Posterior vena cava (tissue), 2 donors: ENCODE measurements around the gene MLF2. TPM values are rescaled to one million over a fixed set of nuclear protein-coding genes. Genes with fewer than 3 reads are reported as not detected.

Experiments used
- DNase-seq: peaks from one replicate; pipeline ENCODE4 v3.0.0-alpha.2; 2020; ENCODE audit warnings: low spot score
- intact Hi-C, 2 donors: fragments of 100-400 bp; cut with DNase I; formaldehyde crosslinking; loops; one replicate each; pipeline versions ENCODE4 v1.14.1 to v1.14.2; 2022 to 2023
- total RNA-seq, 2 donors: library from RNA; stranded (reverse); fragmentation: NEBNext Ultra II Directional; extraction: Animal tissue kit (Norgen Biotek cat#: 25700); gene quantifications; one replicate each; pipeline ENCODE4 v1.2.1, GENCODE V29; 2021
- donor health status: DM: yes; HTN: yes; CAD: no.
- donor health status: DM: yes; HTN: yes; CAD: no.

MLF2 gene
- total RNA-seq, 2 donors from 2014 or later = 106 to 145 TPM

- intact Hi-C loops = no loop called here
- DNase-seq = peak; percentile 80
Observed at GRCh38 chr12:6767353-6768319, 14.7 kb upstream of the MLF2 start.

DNA sequence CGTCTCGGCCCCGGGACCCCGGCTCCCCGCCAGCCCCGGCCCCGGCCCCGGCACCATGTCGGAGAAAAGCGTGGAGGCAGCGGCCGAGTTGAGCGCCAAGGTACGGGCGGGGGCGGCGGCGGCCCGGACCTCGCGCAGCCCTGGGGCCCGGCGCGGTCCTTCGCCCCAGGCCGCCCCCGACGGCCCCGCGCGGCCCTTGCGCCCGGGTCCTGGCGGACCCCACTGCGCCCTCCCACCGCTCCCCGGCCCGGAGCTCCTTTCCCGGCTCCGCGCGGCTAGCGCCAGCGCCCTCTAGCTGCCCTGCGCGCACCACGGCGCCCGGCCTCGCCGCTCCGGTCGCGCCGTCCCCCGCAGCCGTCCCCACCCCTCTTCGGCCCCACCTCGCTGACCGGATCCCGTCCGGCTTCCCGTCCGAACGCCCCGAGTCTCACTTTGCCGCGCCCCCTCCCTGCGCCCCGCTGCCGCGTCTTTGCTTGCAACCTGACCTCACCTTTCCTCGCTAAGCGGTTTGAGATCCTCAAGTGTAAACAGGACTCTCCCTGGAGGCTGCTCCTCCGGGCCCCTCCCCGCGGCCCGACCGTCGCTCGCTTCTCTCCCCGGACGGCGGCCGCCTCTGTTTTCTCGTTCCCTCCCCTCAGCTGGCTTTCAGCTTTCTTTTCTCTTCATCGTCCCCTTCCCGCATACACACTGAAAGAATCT is 13.9 kb upstream of the MLF2 start:
- intact Hi-C loops = no loop called here
- peak; percentile 94 for DNase-seq

DNA sequence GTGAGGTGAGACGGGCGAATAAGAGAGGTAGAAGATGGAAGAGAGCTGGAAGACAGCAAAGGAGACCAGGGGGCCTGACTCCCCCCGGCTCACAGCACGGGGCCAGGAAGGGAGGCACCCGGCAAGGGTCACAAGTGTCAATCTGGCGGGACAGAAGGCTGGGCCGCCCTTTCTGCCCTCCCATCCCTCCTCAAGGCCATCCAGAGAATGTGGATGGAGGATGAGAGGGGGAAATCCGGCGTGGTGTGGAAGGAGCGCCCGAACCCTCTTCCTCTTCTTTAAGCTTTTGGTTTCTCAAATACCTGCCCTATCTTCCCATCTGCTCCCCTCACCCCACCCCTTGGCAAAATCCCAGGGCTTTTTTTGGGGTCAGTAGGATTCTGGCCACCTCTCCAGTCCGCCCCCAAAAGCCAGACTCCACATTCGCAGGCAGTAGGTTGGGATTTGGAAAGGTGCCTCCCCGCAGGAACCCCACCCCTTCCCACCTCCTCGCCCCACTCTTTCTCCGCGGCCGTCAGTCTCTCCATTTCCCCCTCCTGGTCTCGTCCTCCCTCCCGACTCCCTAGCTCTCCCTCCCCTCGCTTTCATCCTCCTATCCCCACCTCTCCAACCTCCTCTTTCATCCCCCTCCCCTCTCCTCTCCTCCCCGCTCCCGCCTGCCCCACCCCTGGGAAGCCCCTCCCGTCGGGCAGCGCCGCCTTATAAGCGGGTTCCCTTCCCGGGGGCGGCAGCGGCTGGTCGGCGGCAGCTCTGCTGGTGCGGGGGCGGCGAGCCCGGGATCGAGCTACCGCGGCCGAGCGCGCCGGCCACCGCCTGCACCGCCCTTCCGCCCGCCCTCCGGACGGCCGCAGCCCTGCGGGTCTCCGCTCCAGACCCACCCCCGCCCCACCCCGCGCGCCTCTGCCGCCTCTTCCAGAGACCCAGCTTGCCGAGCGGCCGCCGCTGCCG is 13.0 kb upstream of the MLF2 start, which contains the start of gene PTMS:
Gene PTMS, plus strand, starts transcription at position 730 of the 948 bp plus-strand sequence. CDS start 343 bp downstream, outside the sequence.
- DNase-seq = peak; percentile 95
- intact Hi-C loops = no loop called here

GRCh38 chr12:6765048-6765633 is 12.2 kb upstream of the MLF2 start:
- intact Hi-C loops = no loop called here
- no peak for DNase-seq

DNA sequence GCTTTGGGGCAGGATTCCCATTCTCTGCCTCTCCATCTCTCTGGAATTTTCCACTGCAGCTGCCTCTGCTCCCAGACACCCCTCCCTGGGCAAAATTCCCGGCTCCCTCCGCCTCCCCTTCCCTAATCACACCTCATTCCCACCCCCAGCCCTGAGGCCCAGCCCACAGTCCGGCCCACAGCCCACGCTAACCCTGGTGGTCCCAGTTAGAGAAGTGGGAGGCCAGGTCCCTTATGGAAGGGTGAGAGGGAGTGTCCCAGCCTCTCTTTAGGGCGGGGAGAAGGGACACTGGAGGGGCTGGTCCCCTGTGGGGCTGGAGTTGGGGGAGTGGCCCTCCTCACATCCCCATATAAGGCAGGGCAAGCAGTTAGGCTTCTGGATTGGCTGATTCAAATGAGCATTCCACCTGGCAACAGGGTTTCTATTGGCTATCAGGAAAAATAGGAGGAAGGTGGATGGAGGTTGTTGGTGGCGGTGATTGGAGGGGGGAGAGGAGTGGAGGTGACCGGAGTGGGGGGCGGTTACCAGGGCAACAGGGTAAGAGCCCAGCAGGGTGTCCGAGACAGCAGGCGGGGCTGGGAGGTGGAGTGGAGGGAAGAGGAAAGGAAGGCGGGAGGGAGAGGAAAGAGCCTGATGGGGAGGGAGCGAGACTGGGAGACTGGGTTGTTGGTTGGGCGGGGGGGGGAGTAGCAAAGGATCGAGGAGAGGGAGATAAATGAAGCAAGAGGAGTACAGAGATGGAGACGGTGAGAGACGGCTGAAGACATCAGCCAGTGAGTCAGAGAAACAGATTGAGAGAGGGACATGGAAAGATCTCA is 11.3 kb upstream of the MLF2 start:
- intact Hi-C loops = loop anchor here in 1 of 2 donors (5.0 kb wide), 1 partner anchor 73 kb away; no protein-coding TSS in a partner anchor
- DNase-seq = peak; percentile 97

- intact Hi-C loops = loop anchor here in 1 of 2 donors (5.0 kb wide), 1 partner anchor 74 kb away; no protein-coding TSS in a partner anchor
- no peak for DNase-seq
Observed at GRCh38 chr12:6763380-6763779, 10.4 kb upstream of the MLF2 start.

DNA sequence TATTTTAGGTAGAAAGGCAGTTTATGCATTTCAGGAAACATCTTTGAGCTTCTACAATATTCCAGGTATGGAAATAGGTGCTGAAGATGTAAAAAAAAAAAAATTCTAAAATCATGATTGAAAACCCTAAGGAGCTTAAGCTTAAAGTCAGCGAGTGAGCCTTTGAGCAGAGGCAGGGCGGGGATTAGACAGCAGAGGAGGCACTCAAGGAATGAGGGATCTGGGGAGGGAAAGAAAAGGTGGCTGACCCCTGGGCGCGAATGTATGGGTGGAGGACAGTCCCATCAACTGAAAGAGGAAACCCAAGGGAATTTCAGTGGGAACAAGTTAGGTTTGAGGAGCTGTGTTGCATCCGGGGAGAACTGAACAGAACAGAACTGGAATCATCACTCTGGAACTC is 6.8 kb upstream of the MLF2 start:
- intact Hi-C loops = loop anchor here in 1 of 2 donors (5.0 kb wide), 1 partner anchor 78 kb away; no protein-coding TSS in a partner anchor

GRCh38 chr12:6758506-6759095 is 5.7 kb upstream of the MLF2 start:
- no peak for DNase-seq
- intact Hi-C loops = no loop called here

More for the DNA sequence above, 6.8 kb upstream of the MLF2 start:
- DNase-seq = no peak

GRCh38 chr12:6757028-6757690 is 4.2 kb upstream of the MLF2 start:
- intact Hi-C loops = no loop called here
- no peak for DNase-seq

- intact Hi-C loops = no loop called here
Observed at GRCh38 chr12:6754411-6754810, 1.5 kb upstream of the MLF2 start.

GRCh38 chr12:6753772-6754356 is 923 bp upstream of the MLF2 start:
- intact Hi-C loops = loop anchor here in 1 of 2 donors (2.0 kb wide), 1 partner anchor 25 kb away; no protein-coding TSS in a partner anchor
- DNase-seq = no peak

More at GRCh38 chr12:6754411-6754810, 1.5 kb upstream of the MLF2 start:
- DNase-seq = no peak

- intact Hi-C loops = loop anchor here in 1 of 2 donors (2.0 kb wide), 1 partner anchor 26 kb away; no protein-coding TSS in a partner anchor
- DNase-seq = no peak
Observed at GRCh38 chr12:6752167-6752920, 597 bp downstream of the MLF2 start.

DNA sequence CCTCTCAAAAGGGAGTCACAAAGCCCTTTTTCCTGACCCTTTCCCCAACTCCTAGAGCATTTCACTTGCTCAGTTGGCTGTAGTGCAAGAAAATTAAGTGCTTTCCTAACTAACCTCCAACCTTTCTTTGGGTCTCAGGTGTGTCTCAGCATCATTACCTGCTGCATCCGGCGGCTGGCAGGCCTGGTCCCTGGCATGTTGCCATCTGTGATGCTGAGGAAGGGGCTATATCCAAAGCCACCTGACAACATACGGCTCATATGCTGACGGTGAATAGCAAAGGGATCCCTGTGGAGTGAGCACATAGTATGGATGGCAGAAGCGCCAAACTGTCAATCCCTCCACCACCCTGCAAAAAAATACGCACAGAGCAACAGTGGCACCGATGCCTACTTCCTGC is 1.2 kb downstream of the MLF2 start:
- DNase-seq = no peak
- intact Hi-C loops = loop anchor here in 1 of 2 donors (2.0 kb wide), 1 partner anchor 27 kb away; no protein-coding TSS in a partner anchor

- no peak for DNase-seq
- intact Hi-C loops = no loop called here
Observed at GRCh38 chr12:6750506-6750905, 2.4 kb downstream of the MLF2 start.

GRCh38 chr12:6748761-6749160 is 4.2 kb downstream of the MLF2 start:
- intact Hi-C loops = no loop called here
- DNase-seq = peak; percentile 72
